GM12878 (cell line): ENCODE measurements around the gene CAPSL. TPM values are rescaled to one million over a fixed set of nuclear protein-coding genes. Genes with fewer than 3 reads are reported as not detected.

Experiments
- ATAC-seq: fragments of 200-7000 bp; cut with Tn5 transposase; 3 replicates; pipeline ENCODE4 v1.9.1; 2020; ENCODE audit warnings: mild to moderate bottlenecking, moderate library complexity
- BruUV-seq: library from RNA; stranded (reverse); fragments of 400-500 nt; replicated peaks from 2 replicates; lab custom pipeline; 2021; lab: Mats Ljungman, UMichigan
- CTCF ChIA-PET: fragments of 300-600 bp; sonication (Branson Sonifier 250); formaldehyde crosslinking; extraction: SDS; loops from one replicate; lab custom pipeline; 2021; ENCODE audit warnings: inconsistent platforms; lab: Yijun Ruan, JAX
- POLR2A ChIA-PET: fragments of 350-600 bp; formaldehyde crosslinking; extraction: SDS; loops from one replicate; lab custom pipeline; 2021; ENCODE audit warnings: inconsistent platforms; lab: Charles Lee
- RAD21 ChIA-PET: fragments of 300-600 bp; sonication (Branson Sonifier 250); formaldehyde crosslinking; loops from one replicate; lab custom pipeline; 2023; ENCODE audit warnings: antibody characterized with exemption; ENCODE audit not compliant: unreplicated experiment; lab: Charles Lee
- SMC1A ChIA-PET: fragments of 300-600 bp; sonication (Branson Sonifier 250); formaldehyde crosslinking; loops from one replicate; lab custom pipeline; 2023; ENCODE audit not compliant: unreplicated experiment, uncharacterized antibody; lab: Charles Lee
- DNase-seq: peaks from one replicate; pipeline ENCODE4 v3.0.0-alpha.2; 2011; ENCODE audit warnings: low read depth, low spot score
- FAIRE-seq: peaks from 3 replicates; lab custom pipeline; 2011; peaks lifted over from hg19 to GRCh38; lab: Jason Lieb, UNC
- H2AFZ ChIP-seq: 2 replicates; pipeline ENCODE4 v1.6.0; 2011; ENCODE audit warnings: low read depth, low read length, control low read depth; ENCODE audit not compliant: control insufficient read depth
- H3K27ac ChIP-seq: 2 replicates; pipeline ENCODE4 v1.5.1; 2011; ENCODE audit warnings: control low read depth; ENCODE audit not compliant: control insufficient read depth, insufficient read depth
- H3K27me3 ChIP-seq, 2 experiments: replicated peaks in 1 of 2; 2 replicates each; pipeline versions ENCODE4 v1.6.0 to v1.6.1; 2011; ENCODE audit warnings: low read length in 1 of 2; ENCODE audit not compliant: control insufficient read depth in 2 of 2, insufficient read depth in 2 of 2
- H3K36me3 ChIP-seq, 2 experiments: 2 replicates each; pipeline ENCODE4 v1.5.1; 2011; ENCODE audit warnings: low read length in 1 of 2; ENCODE audit not compliant: control insufficient read depth in 2 of 2, insufficient read depth in 2 of 2
- H3K4me1 ChIP-seq: 2 replicates; pipeline ENCODE4 v1.6.1; 2011; ENCODE audit warnings: mild to moderate bottlenecking, low read length, moderate library complexity, mixed read lengths; ENCODE audit not compliant: control insufficient read depth, insufficient read depth
- H3K4me2 ChIP-seq: 2 replicates; pipeline ENCODE4 v1.6.0; 2011; ENCODE audit warnings: control low read depth; ENCODE audit not compliant: control insufficient read depth, insufficient read depth
- H3K4me3 ChIP-seq: fragments of 200-600 bp; sonication (generic); 2 replicates; pipeline ENCODE4 v1.5.1; 2016
- H3K79me2 ChIP-seq: 2 replicates; pipeline ENCODE4 v1.6.0; 2011; ENCODE audit warnings: low read length; ENCODE audit not compliant: control insufficient read depth, insufficient read depth
- H3K9ac ChIP-seq: 2 replicates; pipeline ENCODE4 v1.8.0; 2011; ENCODE audit warnings: low read length, control low read depth, mixed read lengths; ENCODE audit not compliant: control insufficient read depth, insufficient read depth
- H3K9me3 ChIP-seq: replicated peaks from 3 replicates; pipeline ENCODE4 v1.5.1; 2011; ENCODE audit warnings: mild to moderate bottlenecking, low read length; ENCODE audit not compliant: control insufficient read depth, insufficient read depth
- H4K20me1 ChIP-seq: 2 replicates; pipeline ENCODE4 v1.6.0; 2011; ENCODE audit not compliant: control insufficient read depth, insufficient read depth
- CTCF ChIP-seq, 3 experiments: IDR thresholded peaks in 2 of 3; conservative IDR thresholded peaks in 1 of 3; 2 replicates each; pipeline ENCODE4 v1.5.1; 2011; ENCODE audit warnings: low read depth in 3 of 3, low read length in 3 of 3, mild to moderate bottlenecking in 3 of 3, control low read depth in 2 of 3, moderate library complexity in 2 of 3, inconsistent platforms in 1 of 3, mixed read lengths in 1 of 3; ENCODE audit not compliant: control insufficient read depth in 2 of 3, insufficient read depth in 1 of 3; ENCODE audit errors: extremely low read depth in 1 of 3
- E2F4 ChIP-seq: IDR thresholded peaks from 2 replicates; pipeline ENCODE4 v1.6.1; 2012; ENCODE audit warnings: low read depth, low read length, improper control_type of control experiment
- EED ChIP-seq: sonication (generic); IDR thresholded peaks from 2 replicates; pipeline ENCODE4 v1.6.1; 2016; ENCODE audit warnings: antibody characterized with exemption, low read depth
- EP300 ChIP-seq, 2 experiments: fragments of 150-350 bp in 1 of 2; IDR thresholded peaks; 2 replicates each; pipeline ENCODE4 v1.6.1; 2011 to 2012; ENCODE audit warnings: low read depth in 2 of 2, low read length in 2 of 2, borderline replicate concordance in 1 of 2, improper control_type of control experiment in 1 of 2, inconsistent platforms in 1 of 2; ENCODE audit not compliant: control insufficient read depth in 1 of 2
- EZH2 ChIP-seq: IDR thresholded peaks from 2 replicates; pipeline ENCODE4 v1.6.1; 2012; ENCODE audit warnings: low read depth, mild to moderate bottlenecking, control low read depth, inconsistent platforms, low read length, borderline replicate concordance; ENCODE audit not compliant: control insufficient read depth
- FOXK2 ChIP-seq: fragments of 450-650 bp; IDR thresholded peaks from 2 replicates; pipeline ENCODE4 v1.6.1; 2017; ENCODE audit warnings: mild to moderate bottlenecking, moderate library complexity
- HCFC1 ChIP-seq: fragments of 150-350 bp; IDR thresholded peaks from 2 replicates; pipeline ENCODE4 v1.6.1; 2014; ENCODE audit warnings: low read length
- JUND ChIP-seq: IDR thresholded peaks from 2 replicates; pipeline ENCODE4 v1.6.1; 2012; ENCODE audit warnings: low read depth, mild to moderate bottlenecking, low read length, improper control_type of control experiment, moderate library complexity
- NR2F1 ChIP-seq: fragments of 450-650 bp; conservative IDR thresholded peaks from 2 replicates; pipeline ENCODE4 v1.6.1; 2017; ENCODE audit warnings: mild to moderate bottlenecking
- NRF1 ChIP-seq: conservative IDR thresholded peaks from 2 replicates; pipeline ENCODE4 v1.6.1; 2011; ENCODE audit warnings: mild to moderate bottlenecking, low read depth, low read length, improper control_type of control experiment
- SMARCA5 ChIP-seq: fragments of 450-650 bp; IDR thresholded peaks from 2 replicates; pipeline ENCODE4 v1.6.1; 2017; ENCODE audit warnings: mild to moderate bottlenecking
- SREBF2 ChIP-seq: IDR thresholded peaks from 2 replicates; pipeline ENCODE4 v1.6.1; 2012; ENCODE audit warnings: mild to moderate bottlenecking, low read length
- ZNF274 ChIP-seq: IDR thresholded peaks from one replicate; pipeline ENCODE4 v1.8.0; 2011; ENCODE audit not compliant: insufficient read length, insufficient read depth
- WGBS: methylation state at CpG from one replicate; pipeline ENCODE4 v1.1.6; 2016; ENCODE audit warnings: low lambda C conversion rate; ENCODE audit not compliant: insufficient replicate concordance, insufficient coverage; ENCODE audit errors: missing lambda C conversion rate; 5-methylcytosine and 5-hydroxymethylcytosine counted together
- in situ Hi-C: fragments of 300-500 bp; cut with MboI; formaldehyde crosslinking; loops from 9 replicates; pipeline ENCODE4 v1.14.3; 2018; ENCODE audit warnings: mixed read lengths
- intact Hi-C: fragments of 100-400 bp; cut with micrococcal nuclease; formaldehyde crosslinking; loops from one replicate; pipeline ENCODE4 v1.14.2; 2022; ENCODE audit not compliant: unreplicated experiment
- polyA plus RNA-seq, 11 experiments: library from polyadenylated mRNA; depleted of rRNA in 4 of 11; unstranded in 6 of 11; stranded (reverse) in 5 of 11; fragments of >200 nt; fragmentation: Nextera tagmentation in 4 of 11; fragmentation: Illumina TruSeq in 1 of 11; extraction: Ambion mirVana in 4 of 11; extraction: Trizol in 1 of 11; gene quantifications; 1 replicate in 1 of 11; 2 replicates in 10 of 11; pipeline versions ENCODE4 v1.2.1 to v1.2.3, GENCODE V29; 2011 to 2016; ENCODE audit warnings: inconsistent platforms in 2 of 11, missing spikeins in 2 of 11, low read depth in 1 of 11
- total RNA-seq, 4 experiments: library from RNA; depleted of rRNA in 3 of 4; stranded (reverse); fragments of >200 nt in 3 of 4; fragmentation: Illumina TruSeq in 1 of 4; extraction: Trizol in 1 of 4; gene quantifications; 2 replicates each; pipeline versions ENCODE4 v1.2.1 to v1.2.3, GENCODE V29; 2013 to 2021

CAPSL gene
- total and polyA plus RNA-seq, 10 of the 15 experiments (the other 5 are each of a cell fraction or from before 2014, with no cell fraction given): 0.19 to 0.57 (median 0.20) TPM; not detected in 7

GRCh38 chr5:35881758-35882157, 56.7 kb downstream of the CAPSL start:
- no peak overlapping the region for H3K4me2 ChIP-seq
- intact Hi-C loops (no loop called here), in situ Hi-C loops (no loop called here)
- H3K4me1 ChIP-seq: peaks cover 6% of the 10 kb centered on the region; the same call in 1 of the 2 replicates
- no peaks in the 10 kb centered on the region for H4K20me1 ChIP-seq
- no peaks in the 10 kb centered on the region for H3K36me3 ChIP-seq
- FAIRE-seq: no peak
- ChIA-PET CTCF (interaction anchor here (0.6 to 4.6 kb wide), 8 partner anchors 9 to 713 kb away, joined by 3 to 19 read pairs (median 4); no protein-coding TSS in a partner anchor), SMC1A (interaction anchor here (0.8 to 5.1 kb wide), 11 partner anchors 9 to 96 kb away, joined by 3 to 43 read pairs (median 9); no protein-coding TSS in a partner anchor), POLR2A (interaction anchor here (1.0 to 2.7 kb wide), 7 partner anchors 8 to 28 kb away, joined by 3 to 9 read pairs (median 3); no protein-coding TSS in a partner anchor), RAD21 (interaction anchor here (0.9 to 1.6 kb wide), 5 partner anchors 19 to 105 kb away, joined by 3 to 6 read pairs (median 4); no protein-coding TSS in a partner anchor)
- 32% methylated on average over 2 of the region's 2 CpGs for whole genome bisulfite sequencing
- no peak overlapping the region for H3K9ac ChIP-seq
- H3K79me2 ChIP-seq: no peaks in the 10 kb centered on the region
- H3K27me3 ChIP-seq: no peaks in the 10 kb centered on the region
- TF ChIP-seq HCFC1 (no peak), E2F4 (no peak), SMARCA5 (no peak), NR2F1 (no peak), SREBF2 (no peak), FOXK2 (no peak), JUND (no peak), NRF1 (no peak), ZNF274 (no peak), EZH2 (no peak), EED (no peak), EP300 (IDR thresholded peaks at IDR 0.05; ENCODE audit: borderline replicate concordance in 1 of 2, control insufficient read depth in 1 of 2, low read depth in 2 of 2, low read length in 2 of 2) (no peak), CTCF (IDR thresholded peaks at IDR 0.05 in 2 of 3, conservative IDR thresholded peaks at IDR 0.05 in 1 of 3; ENCODE audit: control insufficient read depth in 2 of 3, extremely low read depth in 1 of 3, insufficient read depth in 1 of 3, low read depth in 3 of 3, low read length in 3 of 3) (no peak)
- H3K4me3 ChIP-seq: no peak overlapping the region
- no peak overlapping the region for H2AFZ ChIP-seq
- DNase-seq: no peak
- ATAC-seq: no peak
- BruUV-seq: no TSS peak
- no peak overlapping the region for H3K27ac ChIP-seq
- no peaks in the 10 kb centered on the region; the same call in 2 of the 3 replicates for H3K9me3 ChIP-seq
